HCT116 (cell line): ENCODE results near the gene FAM47B. TPM values are rescaled to one million over a fixed set of nuclear protein-coding genes. Genes with fewer than 3 reads are reported as not detected.

Source experiments
- ATAC-seq: fragments of 200-7000 bp; cut with Tn5 transposase; 2 replicates; pipeline ENCODE4 v1.9.1; 2020; ENCODE audit warnings: mild to moderate bottlenecking, moderate library complexity
- BruUV-seq: library from RNA; stranded (reverse); fragments of 400-500 nt; replicated peaks from 2 replicates; lab custom pipeline; 2021; lab: Mats Ljungman, UMichigan
- CTCF ChIA-PET: fragments of 300-600 bp; sonication (Branson Sonifier 250); formaldehyde crosslinking; loops from one replicate; lab custom pipeline; 2021; ENCODE audit warnings: antibody characterized with exemption; lab: Charles Lee
- POLR2A ChIA-PET: fragments of 300-600, 350-600 bp; sonication (Branson Sonifier 250); formaldehyde crosslinking; loops from one replicate; lab custom pipeline; 2021; ENCODE audit warnings: antibody characterized with exemption; lab: Charles Lee
- RAD21 ChIA-PET, 2 experiments: fragments of 300-600 bp; sonication (Branson Sonifier 250); formaldehyde crosslinking; loops; one replicate each; lab custom pipeline; 2023; ENCODE audit warnings: low total read pairs in 2 of 2; ENCODE audit not compliant: uncharacterized antibody in 2 of 2, unreplicated experiment in 2 of 2, low non-redundant PET in 1 of 2; lab: Charles Lee
- DNase-seq: peaks from one replicate; pipeline ENCODE4 v3.0.0-alpha.2; 2010; ENCODE audit warnings: low read depth, low spot score
- H2AFZ ChIP-seq: fragments of 200-600 bp; shearing (Covaris generic), sonication (generic); 2 replicates; pipeline ENCODE4 v1.6.1; 2017; ENCODE audit warnings: low read depth, mixed run types, mixed read lengths, antibody characterized with exemption, low read length; ENCODE audit not compliant: poor library complexity, severe bottlenecking
- H3K27ac ChIP-seq: 2 replicates; pipeline ENCODE4 v1.5.1; 2012; ENCODE audit warnings: low read depth, low read length
- H3K27me3 ChIP-seq: fragments of 200-600 bp; sonication (generic); 2 replicates; pipeline ENCODE4 v1.6.1; 2016; ENCODE audit warnings: mixed run types, low read length, mixed read lengths; ENCODE audit not compliant: insufficient read depth
- H3K36me3 ChIP-seq, 2 experiments: fragments of 200-500 bp in 1 of 2; fragments of 200-600 bp in 1 of 2; sonication (Bioruptor generic) in 1 of 2; sonication (generic) in 1 of 2; 2 replicates each; pipeline versions ENCODE4 v1.5.1 to v1.6.1; 2014 to 2016; ENCODE audit warnings: low read length in 2 of 2, inconsistent platforms in 1 of 2, mixed read lengths in 1 of 2, mixed run types in 1 of 2; ENCODE audit not compliant: insufficient read depth in 2 of 2, control insufficient read depth in 1 of 2
- H3K4me1 ChIP-seq, 2 experiments: fragments of 200-600 bp in 1 of 2; sonication (generic) in 1 of 2; 2 replicates each; pipeline versions ENCODE4 v1.5.1 to v1.6.1; 2012 to 2017; ENCODE audit warnings: low read length in 2 of 2, inconsistent platforms in 1 of 2, mild to moderate bottlenecking in 1 of 2, mixed read lengths in 1 of 2, mixed run types in 1 of 2, moderate library complexity in 1 of 2; ENCODE audit not compliant: insufficient read depth in 2 of 2, control insufficient read depth in 1 of 2
- H3K4me2 ChIP-seq: fragments of 200-600 bp; sonication (generic); 2 replicates; pipeline ENCODE4 v1.6.1; 2017; ENCODE audit warnings: mixed run types, low read length, mixed read lengths
- H3K4me3 ChIP-seq, 2 experiments: fragments of 200-600 bp in 1 of 2; sonication (generic) in 1 of 2; replicated peaks in 1 of 2; 2 replicates each; pipeline ENCODE4 v1.5.1; 2011 to 2016; ENCODE audit warnings: low read length in 2 of 2, control low read depth in 1 of 2, low read depth in 1 of 2, mild to moderate bottlenecking in 1 of 2, mixed read lengths in 1 of 2, mixed run types in 1 of 2
- H3K79me2 ChIP-seq: fragments of 200-600 bp; sonication (generic); 2 replicates; pipeline ENCODE4 v1.6.1; 2017; ENCODE audit warnings: mild to moderate bottlenecking, mixed run types, low read length, moderate library complexity, mixed read lengths; ENCODE audit not compliant: insufficient read depth
- H3K9ac ChIP-seq: fragments of 200-600 bp; sonication (generic); 2 replicates; pipeline ENCODE4 v1.6.1; 2016; ENCODE audit warnings: low read length, mixed read lengths
- H3K9me2 ChIP-seq: fragments of 200-600 bp; sonication (generic), shearing (Covaris generic); 2 replicates; pipeline ENCODE4 v1.6.1; 2017; ENCODE audit warnings: mixed run types, mild to moderate bottlenecking, moderate library complexity; ENCODE audit not compliant: insufficient read depth
- H3K9me3 ChIP-seq, 2 experiments: fragments of 200-500 bp in 1 of 2; fragments of 200-600 bp in 1 of 2; sonication (Bioruptor generic) in 1 of 2; sonication (generic) in 1 of 2; 2 replicates each; pipeline ENCODE4 v1.6.1; 2014 to 2017; ENCODE audit warnings: low read length in 2 of 2, mixed read lengths in 2 of 2, inconsistent platforms in 1 of 2, low read depth in 1 of 2, mild to moderate bottlenecking in 1 of 2, mixed run types in 1 of 2, moderate library complexity in 1 of 2; ENCODE audit not compliant: control insufficient read depth in 1 of 2, insufficient read depth in 1 of 2
- H4K20me1 ChIP-seq: fragments of 200-600 bp; sonication (generic), shearing (Covaris generic); 2 replicates; pipeline ENCODE4 v1.6.1; 2017; ENCODE audit warnings: mixed run types, mild to moderate bottlenecking, moderate library complexity; ENCODE audit not compliant: insufficient read depth
- EZH2phosphoT487 ChIP-seq: fragments of 200-600 bp; IDR thresholded peaks from 2 replicates; pipeline ENCODE4 v1.6.1; 2018; ENCODE audit warnings: antibody characterized with exemption, borderline replicate concordance
- POLR2AphosphoS5 ChIP-seq: IDR thresholded peaks from 2 replicates; pipeline ENCODE4 v1.6.1; 2011; ENCODE audit warnings: mild to moderate bottlenecking, low read depth, low read length, moderate library complexity
- RAD21 ChIP-seq: IDR thresholded peaks from 2 replicates; pipeline ENCODE4 v1.6.1; 2012; ENCODE audit warnings: low read depth, mild to moderate bottlenecking
- REST ChIP-seq: IDR thresholded peaks from 2 replicates; pipeline ENCODE4 v1.6.1; 2012; ENCODE audit warnings: low read depth
- SIN3A ChIP-seq: IDR thresholded peaks from 2 replicates; pipeline ENCODE4 v1.6.1; 2012; ENCODE audit warnings: low read depth
- SRF ChIP-seq: IDR thresholded peaks from 2 replicates; pipeline ENCODE4 v1.6.1; 2012; ENCODE audit warnings: low read depth
- ZBTB33 ChIP-seq: IDR thresholded peaks from 2 replicates; pipeline ENCODE4 v1.6.1; 2011; ENCODE audit warnings: mild to moderate bottlenecking, low read length, moderate library complexity; ENCODE audit not compliant: insufficient replicate concordance; ENCODE audit errors: extremely low read depth
- ZNF274 ChIP-seq: fragments of 200-500 bp; sonication (Bioruptor generic); IDR thresholded peaks from 2 replicates; pipeline ENCODE4 v1.6.1; 2014; ENCODE audit warnings: mild to moderate bottlenecking, low read depth, low read length, inconsistent platforms
- intact Hi-C: fragments of 100-400 bp; cut with micrococcal nuclease; formaldehyde crosslinking; loops from 2 replicates; pipeline ENCODE4 v1.10.0; 2022
- total RNA-seq: library from RNA; stranded (reverse); gene quantifications from one replicate; pipeline ENCODE4 v1.2.1, GENCODE V29; 2021; ENCODE audit not compliant: unreplicated experiment

FAM47B gene
- total RNA-seq, 1 experiment from 2014 or later = not detected

GRCh38 chrX:34900691-34901090 lies 41.9 kb upstream of the FAM47B start (continued):
- TF ChIP-seq REST = no peak
- TF ChIP-seq, all 23 proteins: peak for 0

- no peaks in the 10 kb centered on the region for H3K4me1 ChIP-seq
- no peak overlapping the region for H3K27ac ChIP-seq
- ChIA-PET CTCF (no interaction called here), RAD21 (no interaction called here), POLR2A (no interaction called here)
- BruUV-seq = no TSS peak
- TF ChIP-seq POLR2AphosphoS5 (no peak), ZBTB33 (no peak), RAD21 (no peak), SRF (no peak), SIN3A (no peak), EZH2phosphoT487 (no peak), ZNF274 (no peak)
- no peak overlapping the region for H3K9ac ChIP-seq
- no peaks in the 10 kb centered on the region for H3K9me3 ChIP-seq
- no peaks in the 10 kb centered on the region for H3K36me3 ChIP-seq
- H4K20me1 ChIP-seq = no peaks in the 10 kb centered on the region
- intact Hi-C loops = no loop called here
- no peak overlapping the region for H3K4me2 ChIP-seq
- H3K79me2 ChIP-seq = no peaks in the 10 kb centered on the region
- no peak overlapping the region for H3K4me3 ChIP-seq
- no peaks in the 10 kb centered on the region for H3K27me3 ChIP-seq
- DNase-seq = no peak
- no peak for ATAC-seq
- no peak overlapping the region for H2AFZ ChIP-seq
- H3K9me2 ChIP-seq = no peaks in the 10 kb centered on the region
Measured at GRCh38 chrX:34901761-34902160, 40.8 kb upstream of the FAM47B start.
